GM12801 (cell line): Measurements from ENCODE around the gene RMND1.

Source experiments
- TF ChIP-seq, protein P1 (sequence below): IDR thresholded peaks from one replicate; pipeline ENCODE4 v1.5.1; 2011; ENCODE audit warnings: control low read depth; ENCODE audit not compliant: insufficient read length; ENCODE audit errors: extremely low read depth

RMND1 gene

DNA sequence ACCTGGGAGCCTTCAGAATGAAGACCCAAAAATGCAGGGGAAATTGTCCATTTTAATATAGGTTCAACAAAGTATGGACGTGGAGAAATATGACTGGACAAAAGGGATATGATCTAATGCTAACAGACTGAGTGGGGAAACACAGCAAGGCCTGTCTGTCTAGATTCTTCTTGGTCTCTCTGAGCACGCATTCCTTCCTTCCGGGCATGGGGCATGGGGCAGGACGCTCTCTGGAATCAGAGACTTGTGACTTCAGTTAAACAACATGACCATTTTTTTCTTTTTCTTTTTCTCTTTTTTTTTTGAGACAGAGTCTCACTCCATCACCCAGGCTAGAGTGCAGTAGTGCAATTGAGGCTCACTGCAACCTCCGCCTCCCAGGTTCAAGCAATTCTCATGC is 92.4 kb downstream of the RMND1 start:
- TF ChIP-seq, protein P1, sequence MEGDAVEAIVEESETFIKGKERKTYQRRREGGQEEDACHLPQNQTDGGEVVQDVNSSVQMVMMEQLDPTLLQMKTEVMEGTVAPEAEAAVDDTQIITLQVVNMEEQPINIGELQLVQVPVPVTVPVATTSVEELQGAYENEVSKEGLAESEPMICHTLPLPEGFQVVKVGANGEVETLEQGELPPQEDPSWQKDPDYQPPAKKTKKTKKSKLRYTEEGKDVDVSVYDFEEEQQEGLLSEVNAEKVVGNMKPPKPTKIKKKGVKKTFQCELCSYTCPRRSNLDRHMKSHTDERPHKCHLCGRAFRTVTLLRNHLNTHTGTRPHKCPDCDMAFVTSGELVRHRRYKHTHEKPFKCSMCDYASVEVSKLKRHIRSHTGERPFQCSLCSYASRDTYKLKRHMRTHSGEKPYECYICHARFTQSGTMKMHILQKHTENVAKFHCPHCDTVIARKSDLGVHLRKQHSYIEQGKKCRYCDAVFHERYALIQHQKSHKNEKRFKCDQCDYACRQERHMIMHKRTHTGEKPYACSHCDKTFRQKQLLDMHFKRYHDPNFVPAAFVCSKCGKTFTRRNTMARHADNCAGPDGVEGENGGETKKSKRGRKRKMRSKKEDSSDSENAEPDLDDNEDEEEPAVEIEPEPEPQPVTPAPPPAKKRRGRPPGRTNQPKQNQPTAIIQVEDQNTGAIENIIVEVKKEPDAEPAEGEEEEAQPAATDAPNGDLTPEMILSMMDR, result no peak

DNA sequence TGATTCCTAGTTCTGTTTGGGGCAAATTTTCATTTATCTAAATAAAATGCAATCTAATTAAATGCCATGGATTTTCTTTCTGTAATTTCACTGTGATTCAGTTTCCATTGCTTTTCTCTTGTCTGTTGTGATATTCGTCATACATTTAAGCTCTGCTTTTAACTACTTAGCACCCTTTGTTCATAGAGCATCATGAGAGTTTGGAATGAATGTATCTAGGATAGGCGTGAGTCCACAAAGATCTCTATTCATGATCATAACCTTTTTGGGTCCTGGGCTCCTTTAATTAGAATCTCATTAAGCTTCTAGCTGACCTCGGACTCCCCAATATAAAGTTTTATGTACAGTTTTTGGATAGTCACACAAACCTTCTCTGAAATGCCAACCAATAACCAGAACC is 93.5 kb downstream of the RMND1 start:
- TF ChIP-seq, protein P1, result no peak

DNA sequence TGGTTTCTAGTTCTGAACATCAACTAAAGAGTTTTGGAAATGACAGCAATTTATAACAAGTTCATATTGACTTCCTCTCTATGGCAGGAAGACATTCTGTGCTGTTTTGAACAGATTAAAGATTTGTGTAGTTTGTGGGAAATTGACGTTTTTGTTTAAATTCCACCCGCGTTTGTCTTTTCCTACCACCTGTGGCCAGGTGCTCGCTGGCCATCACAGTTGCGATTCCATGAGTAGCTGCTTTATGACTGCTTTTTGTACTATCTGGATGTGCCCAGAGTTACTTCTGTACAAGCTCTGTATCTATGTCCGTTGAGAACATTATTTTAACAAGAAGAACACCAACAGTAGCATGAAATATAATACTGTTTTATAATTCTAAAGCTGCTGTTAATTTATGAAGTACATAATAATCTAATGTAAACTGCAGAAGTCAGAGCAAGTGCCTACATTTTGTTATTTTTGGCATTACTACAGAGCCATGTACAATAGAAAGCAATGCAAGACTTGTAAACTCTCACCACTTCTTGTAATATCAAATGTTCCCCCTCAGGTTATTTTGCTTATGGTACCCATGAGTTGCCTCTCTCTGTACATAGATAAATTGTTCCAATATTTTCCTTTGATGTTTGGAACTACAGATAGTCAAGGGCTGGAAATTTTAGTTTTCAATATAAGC is 94.0 kb downstream of the RMND1 start:
- TF ChIP-seq, protein P1, result no peak
